Keratinocyte (primary cell): ENCODE measurements around the gene OR52B6. TPM values are rescaled to one million over a fixed set of nuclear protein-coding genes. Genes with fewer than 3 reads are reported as not detected.

Experiments
- DNase-seq: peaks from one replicate; pipeline ENCODE4 v3.0.0-alpha.2; 2011; ENCODE audit warnings: low read depth, missing footprints, low spot score
- FAIRE-seq: peaks from 2 replicates; lab custom pipeline; 2011; peaks lifted over from hg19 to GRCh38; lab: Jason Lieb, UNC
- H2AFZ ChIP-seq: 2 replicates; pipeline ENCODE4 v1.6.0; 2012; ENCODE audit warnings: low read length, control low read depth, inconsistent platforms; ENCODE audit not compliant: control insufficient read depth
- H3K27ac ChIP-seq: 2 replicates; pipeline ENCODE4 v1.5.1; 2011; ENCODE audit warnings: low read length; ENCODE audit not compliant: control insufficient read depth, insufficient read depth
- H3K27me3 ChIP-seq: 3 replicates; pipeline ENCODE4 v1.6.0; 2011; ENCODE audit warnings: low read length; ENCODE audit not compliant: control insufficient read depth, insufficient read depth; ENCODE audit errors: extremely low read depth
- H3K36me3 ChIP-seq, 2 experiments: 2 replicates in 1 of 2; 3 replicates in 1 of 2; pipeline ENCODE4 v1.5.1; 2011; ENCODE audit warnings: low read length in 2 of 2, mild to moderate bottlenecking in 1 of 2; ENCODE audit not compliant: control insufficient read depth in 2 of 2, insufficient read depth in 2 of 2; ENCODE audit errors: extremely low read depth in 1 of 2
- H3K4me1 ChIP-seq: 3 replicates; pipeline ENCODE4 v1.5.1; 2011; ENCODE audit warnings: low read length; ENCODE audit not compliant: control insufficient read depth, insufficient read depth; ENCODE audit errors: extremely low read depth
- H3K4me2 ChIP-seq: 3 replicates; pipeline ENCODE4 v1.6.0; 2011; ENCODE audit warnings: low read depth, low read length; ENCODE audit not compliant: control insufficient read depth, insufficient read depth; ENCODE audit errors: extremely low read depth
- H3K4me3 ChIP-seq, 3 experiments: fragments of 200-600 bp in 1 of 3; sonication (generic) in 1 of 3; 2 replicates in 2 of 3; 3 replicates in 1 of 3; pipeline ENCODE4 v1.5.1; 2011 to 2016; ENCODE audit warnings: low read length in 3 of 3, mild to moderate bottlenecking in 3 of 3, control low read depth in 2 of 3, inconsistent platforms in 1 of 3, low read depth in 1 of 3, mixed read lengths in 1 of 3, mixed run types in 1 of 3, moderate library complexity in 1 of 3; ENCODE audit not compliant: control insufficient read depth in 2 of 3, insufficient read depth in 2 of 3; ENCODE audit errors: extremely low read depth in 1 of 3
- H3K79me2 ChIP-seq: 2 replicates; pipeline ENCODE4 v1.6.0; 2012; ENCODE audit warnings: low read length; ENCODE audit not compliant: control insufficient read depth, insufficient read depth
- H3K9ac ChIP-seq: 3 replicates; pipeline ENCODE4 v1.6.0; 2011; ENCODE audit warnings: low read length; ENCODE audit not compliant: control insufficient read depth, insufficient read depth; ENCODE audit errors: extremely low read depth
- H3K9me1 ChIP-seq: 3 replicates; pipeline ENCODE4 v1.6.0; 2011; ENCODE audit warnings: low read length; ENCODE audit not compliant: control insufficient read depth, insufficient read depth; ENCODE audit errors: extremely low read depth
- H3K9me3 ChIP-seq: 2 replicates; pipeline ENCODE4 v1.5.1; 2012; ENCODE audit warnings: low read depth, low read length; ENCODE audit not compliant: control insufficient read depth
- H4K20me1 ChIP-seq: 3 replicates; pipeline ENCODE4 v1.6.0; 2011; ENCODE audit warnings: low read length; ENCODE audit not compliant: control insufficient read depth, insufficient read depth; ENCODE audit errors: extremely low read depth
- EZH2 ChIP-seq: IDR thresholded peaks from one replicate; pipeline ENCODE4 v1.6.1; 2012; ENCODE audit warnings: inconsistent platforms, mild to moderate bottlenecking, low read length, moderate library complexity
- dilution Hi-C: fragments of 300-500 bp; cut with MboI; formaldehyde crosslinking; loops from one replicate; pipeline ENCODE4 v1.7.0; 2020; ENCODE audit warnings: low sequenced_read_pairs; ENCODE audit not compliant: extremely low pct_ligation_motif_present
- polyA plus RNA-seq, 5 experiments: library from polyadenylated mRNA; depleted of rRNA in 3 of 5; stranded (reverse) in 3 of 5; stranded (forward) in 1 of 5; unstranded in 1 of 5; fragments of >200 nt; gene quantifications; 1 replicate in 1 of 5; 2 replicates in 3 of 5; 3 replicates in 1 of 5; pipeline versions ENCODE4 v1.2.1 to v1.2.3, GENCODE V29; 2011 to 2012; ENCODE audit warnings: missing spikeins in 2 of 5, low read depth in 1 of 5, low replicate concordance in 1 of 5
- TF ChIP-seq, protein P1 (sequence below), 3 experiments: IDR thresholded peaks in 1 of 3; conservative IDR thresholded peaks in 1 of 3; optimal IDR thresholded peaks in 1 of 3; 2 replicates in 2 of 3; 3 replicates in 1 of 3; pipeline versions ENCODE3 to v1.5.1; 2011; ENCODE audit warnings: low read length in 3 of 3, mild to moderate bottlenecking in 3 of 3, moderate library complexity in 2 of 3, control low read depth in 1 of 3, inconsistent platforms in 1 of 3; ENCODE audit not compliant: insufficient read depth in 2 of 3; ENCODE audit errors: extremely low read depth in 1 of 3

Gene OR52B6
- polyA plus RNA-seq, 1 donor (not counting 4 experiments of a cell fraction or from before 2014, with no cell fraction given), result not detected

DNA sequence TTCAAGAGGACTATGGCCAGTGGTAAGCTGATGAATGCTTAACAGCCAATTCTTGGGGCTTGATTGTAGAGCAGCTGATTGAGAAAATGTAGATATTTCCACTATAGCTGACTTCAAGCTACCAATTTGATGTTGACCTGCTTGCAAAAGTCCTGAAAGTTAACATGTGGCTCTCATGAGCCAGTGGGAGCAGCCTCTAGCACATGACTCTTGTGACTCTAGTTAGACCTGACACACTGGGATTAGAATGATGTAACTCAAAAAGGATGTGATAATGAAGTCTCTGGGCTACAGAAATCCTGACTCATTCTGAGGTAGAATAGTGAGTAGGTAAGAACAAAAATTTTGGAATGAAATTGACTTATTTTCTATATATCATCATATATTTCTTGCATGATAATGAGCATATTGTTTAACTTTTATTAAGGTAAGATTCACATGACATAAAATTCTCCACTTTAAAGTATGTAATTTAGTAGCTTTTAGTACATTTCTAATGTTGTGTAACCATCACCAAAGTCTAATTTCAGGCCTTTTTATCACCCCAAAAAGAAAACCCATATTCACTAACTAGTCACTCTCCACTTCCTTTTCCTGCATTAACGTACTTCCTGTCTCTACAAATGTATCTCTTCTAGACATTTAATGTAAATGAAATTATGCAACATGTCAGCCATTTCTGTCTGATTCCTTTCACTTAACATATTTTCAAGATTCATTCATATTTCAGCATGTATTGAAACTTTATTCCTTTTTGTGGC is 16.2 kb upstream of the OR52B6 start:
- H3K9me1 ChIP-seq, result no peaks in the 10 kb centered on the region
- no peak overlapping the region for H3K4me3 ChIP-seq
- no peaks in the 10 kb centered on the region for H3K36me3 ChIP-seq
- FAIRE-seq (peak; percentile 5), DNase-seq (peak; percentile 13)
- no peak overlapping the region for H3K27ac ChIP-seq
- no peak overlapping the region for H3K9ac ChIP-seq
- dilution Hi-C loops, result no loop called here
- H3K4me2 ChIP-seq, result no peak overlapping the region
- H3K79me2 ChIP-seq, result no peaks in the 10 kb centered on the region
- H3K9me3 ChIP-seq, result no peaks in the 10 kb centered on the region
- H3K4me1 ChIP-seq, result no peaks in the 10 kb centered on the region
- H2AFZ ChIP-seq, result peak overlapping the region; percentile 23
- TF ChIP-seq, protein P1, sequence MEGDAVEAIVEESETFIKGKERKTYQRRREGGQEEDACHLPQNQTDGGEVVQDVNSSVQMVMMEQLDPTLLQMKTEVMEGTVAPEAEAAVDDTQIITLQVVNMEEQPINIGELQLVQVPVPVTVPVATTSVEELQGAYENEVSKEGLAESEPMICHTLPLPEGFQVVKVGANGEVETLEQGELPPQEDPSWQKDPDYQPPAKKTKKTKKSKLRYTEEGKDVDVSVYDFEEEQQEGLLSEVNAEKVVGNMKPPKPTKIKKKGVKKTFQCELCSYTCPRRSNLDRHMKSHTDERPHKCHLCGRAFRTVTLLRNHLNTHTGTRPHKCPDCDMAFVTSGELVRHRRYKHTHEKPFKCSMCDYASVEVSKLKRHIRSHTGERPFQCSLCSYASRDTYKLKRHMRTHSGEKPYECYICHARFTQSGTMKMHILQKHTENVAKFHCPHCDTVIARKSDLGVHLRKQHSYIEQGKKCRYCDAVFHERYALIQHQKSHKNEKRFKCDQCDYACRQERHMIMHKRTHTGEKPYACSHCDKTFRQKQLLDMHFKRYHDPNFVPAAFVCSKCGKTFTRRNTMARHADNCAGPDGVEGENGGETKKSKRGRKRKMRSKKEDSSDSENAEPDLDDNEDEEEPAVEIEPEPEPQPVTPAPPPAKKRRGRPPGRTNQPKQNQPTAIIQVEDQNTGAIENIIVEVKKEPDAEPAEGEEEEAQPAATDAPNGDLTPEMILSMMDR (optimal IDR thresholded peaks at IDR 0.05 in 1 of 3, IDR thresholded peaks at IDR 0.05 in 1 of 3, conservative IDR thresholded peaks at IDR 0.05 in 1 of 3; ENCODE audit: extremely low read depth in 1 of 3, insufficient read depth in 2 of 3, low read length in 3 of 3), result no peak
- TF ChIP-seq EZH2, result no peak
- H4K20me1 ChIP-seq, result no peaks in the 10 kb centered on the region
- no peaks in the 10 kb centered on the region for H3K27me3 ChIP-seq

DNA sequence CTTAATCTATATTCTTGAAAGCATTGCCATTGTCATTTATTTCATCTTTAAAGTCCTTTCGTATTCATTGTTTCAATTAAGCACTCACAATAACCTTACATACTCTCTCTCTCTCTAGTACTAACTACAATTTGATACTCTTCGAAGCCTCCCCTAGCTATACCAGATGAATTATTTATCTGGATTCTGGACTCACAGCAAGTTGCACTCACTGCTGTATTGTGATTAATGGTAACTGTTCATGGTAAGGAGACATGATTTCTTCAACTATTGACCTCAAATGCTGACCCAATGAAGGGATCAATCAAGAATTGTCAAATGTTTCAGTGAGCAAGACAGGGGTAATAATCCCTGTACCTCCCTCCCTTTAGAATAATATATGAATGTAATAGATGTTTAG is 6.0 kb upstream of the OR52B6 start:
- no peak overlapping the region for H3K4me2 ChIP-seq
- no peaks in the 10 kb centered on the region for H3K9me3 ChIP-seq
- no peaks in the 10 kb centered on the region for H3K79me2 ChIP-seq
- no peaks in the 10 kb centered on the region for H3K9me1 ChIP-seq
- no peak overlapping the region for H3K9ac ChIP-seq
- DNase-seq, result no peak
- dilution Hi-C loops, result no loop called here
- H2AFZ ChIP-seq, result no peak overlapping the region
- no peaks in the 10 kb centered on the region for H3K27me3 ChIP-seq
- H3K4me3 ChIP-seq, result no peak overlapping the region
- H3K27ac ChIP-seq, result no peak overlapping the region
- H4K20me1 ChIP-seq, result no peaks in the 10 kb centered on the region
- FAIRE-seq, result no peak
- H3K36me3 ChIP-seq, result no peaks in the 10 kb centered on the region
- TF ChIP-seq, protein P1 (optimal IDR thresholded peaks at IDR 0.05 in 1 of 3, IDR thresholded peaks at IDR 0.05 in 1 of 3, conservative IDR thresholded peaks at IDR 0.05 in 1 of 3; ENCODE audit: extremely low read depth in 1 of 3, insufficient read depth in 2 of 3, low read length in 3 of 3), result no peak
- TF ChIP-seq EZH2, result no peak
- H3K4me1 ChIP-seq, result no peaks in the 10 kb centered on the region
